NCI-H146 treated with DMSO at 0.1 percent for 48 hours (cell line): ENCODE data around the gene KCTD8.

Experiments used
- DNase-seq: peaks from one replicate; lab custom pipeline; 2025; ENCODE audit not compliant: unreplicated experiment; lab: John Stamatoyannopoulos, UW

KCTD8 gene

DNA sequence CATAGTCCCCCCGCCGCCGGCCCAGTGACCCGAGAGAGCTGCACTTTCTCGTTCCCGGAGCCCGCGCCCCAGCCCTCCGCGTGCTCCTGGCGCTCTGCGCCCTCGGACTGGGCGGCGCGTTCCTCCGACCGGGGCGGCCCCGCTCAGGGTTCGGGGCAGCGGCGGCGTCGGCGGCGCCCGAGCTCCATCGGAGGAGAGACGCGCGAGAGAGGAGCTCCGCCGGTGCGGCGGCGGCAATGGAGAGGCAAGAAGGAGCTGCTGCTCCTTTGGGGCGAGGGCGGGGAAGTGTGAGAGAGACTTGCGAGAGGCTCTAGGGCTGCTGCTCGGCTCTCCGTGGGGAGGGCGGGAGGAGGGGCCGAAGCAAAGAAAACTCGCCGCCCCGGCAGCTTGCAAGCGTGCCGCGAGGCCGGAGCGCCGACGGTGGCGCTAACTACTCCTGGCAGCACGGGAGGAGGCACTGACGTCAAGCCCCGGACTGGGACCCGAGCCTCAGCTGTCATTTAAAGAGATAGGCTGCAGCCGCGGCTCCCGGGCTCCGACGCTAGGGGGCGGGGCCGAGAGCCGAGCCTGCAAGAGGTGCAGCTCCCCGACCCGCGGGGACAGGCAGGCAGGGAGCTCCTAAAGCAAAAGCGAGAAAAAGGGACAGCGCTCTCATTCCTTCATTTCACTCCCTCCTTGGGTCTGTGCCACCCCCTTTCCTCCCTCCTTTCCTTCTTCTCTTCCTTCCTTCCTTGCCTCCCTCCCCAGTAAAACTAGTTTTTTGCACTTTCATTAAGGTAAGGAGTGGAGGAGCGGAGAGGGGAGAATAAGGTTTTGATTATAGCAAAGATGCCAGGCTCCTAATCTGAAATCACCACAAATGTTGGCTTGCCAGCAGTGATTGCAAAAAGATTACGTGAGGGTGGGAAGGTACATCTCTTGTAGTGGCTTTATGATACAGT lies at the start of gene KCTD8:
TSS of gene KCTD8 (minus strand) at position 289 of the 941 bp plus-strand sequence.
- peak; percentile 67 for DNase-seq

DNA sequence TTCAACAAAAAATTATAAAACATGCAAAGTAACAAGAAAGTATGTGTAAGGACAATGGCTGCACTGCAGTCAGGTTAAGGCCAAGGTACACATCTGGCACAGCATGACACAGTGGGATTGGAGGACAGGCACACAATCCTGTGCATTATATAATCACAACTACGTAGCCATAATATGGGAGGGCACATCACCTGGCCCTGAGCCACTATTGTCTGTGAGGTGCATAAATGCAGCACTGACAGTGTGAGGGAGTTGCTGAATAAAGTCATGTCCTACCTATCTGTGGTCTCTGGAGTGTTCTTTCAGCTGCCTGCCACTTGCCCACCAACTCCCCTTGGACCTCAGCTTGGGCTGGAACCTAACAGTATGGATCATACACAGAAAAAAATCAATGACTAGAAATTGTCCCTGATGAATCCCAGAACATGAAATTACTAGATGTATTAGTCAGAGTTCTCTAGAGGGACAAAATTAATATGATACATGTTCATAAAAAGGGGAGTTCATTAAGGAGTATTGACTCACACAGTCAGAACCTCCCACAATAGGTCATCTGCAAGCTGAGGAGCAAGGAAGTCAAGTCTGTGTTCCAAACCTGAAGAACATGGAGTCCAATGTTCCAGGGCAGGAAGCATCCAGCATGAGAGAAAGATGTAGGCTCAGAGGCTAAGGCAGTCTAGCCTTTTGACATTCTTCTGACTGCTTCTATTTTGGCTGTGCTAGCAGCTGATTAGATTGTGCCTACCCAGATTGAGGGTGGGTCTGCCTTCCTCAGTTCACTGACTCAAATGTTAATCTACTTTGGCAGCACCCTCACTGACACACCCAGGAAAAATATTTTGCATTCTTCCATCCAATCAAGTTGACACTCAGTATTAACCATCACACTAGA lies 46.4 kb upstream of the KCTD8 start:
- no peak for DNase-seq

DNA sequence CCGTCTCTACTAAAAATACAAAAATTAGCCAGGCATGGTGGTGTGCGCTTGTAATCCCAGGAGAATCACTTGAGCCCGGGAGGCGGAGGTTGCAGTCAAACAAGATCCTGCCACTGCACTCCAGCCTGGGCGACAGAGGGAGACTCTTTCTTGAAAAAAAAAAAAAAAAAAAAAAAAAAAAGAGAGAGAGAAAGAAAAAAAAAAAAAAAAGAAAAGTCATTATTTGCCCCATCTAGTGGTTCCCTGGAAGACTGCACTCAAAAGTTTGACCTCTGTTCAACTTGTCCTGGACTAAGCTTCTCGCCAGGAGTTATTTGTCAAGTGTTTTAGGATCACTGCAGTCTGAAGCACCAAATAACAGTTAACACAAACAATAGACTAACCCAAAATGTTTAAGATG lies 45.3 kb upstream of the KCTD8 start:
- no peak for DNase-seq

DNA sequence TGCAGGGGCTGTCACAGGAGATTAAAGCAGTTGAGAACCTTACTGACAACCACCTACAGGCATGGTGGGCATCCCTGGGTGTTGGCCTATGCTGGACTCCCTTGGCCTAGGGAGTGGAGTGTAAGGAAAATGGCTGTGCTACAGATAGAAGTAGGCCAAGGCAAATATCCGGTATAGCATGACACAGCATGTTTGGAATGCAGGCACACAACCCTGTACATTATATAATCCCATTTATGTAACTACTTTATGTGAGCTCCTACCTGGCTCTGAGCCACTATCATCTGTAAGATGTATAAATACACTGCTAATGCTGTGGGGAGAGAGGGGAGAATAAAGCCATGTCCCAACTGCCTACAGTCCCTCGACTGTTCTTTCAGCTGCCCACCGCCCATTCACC lies 38.7 kb upstream of the KCTD8 start:
- no peak for DNase-seq

DNA sequence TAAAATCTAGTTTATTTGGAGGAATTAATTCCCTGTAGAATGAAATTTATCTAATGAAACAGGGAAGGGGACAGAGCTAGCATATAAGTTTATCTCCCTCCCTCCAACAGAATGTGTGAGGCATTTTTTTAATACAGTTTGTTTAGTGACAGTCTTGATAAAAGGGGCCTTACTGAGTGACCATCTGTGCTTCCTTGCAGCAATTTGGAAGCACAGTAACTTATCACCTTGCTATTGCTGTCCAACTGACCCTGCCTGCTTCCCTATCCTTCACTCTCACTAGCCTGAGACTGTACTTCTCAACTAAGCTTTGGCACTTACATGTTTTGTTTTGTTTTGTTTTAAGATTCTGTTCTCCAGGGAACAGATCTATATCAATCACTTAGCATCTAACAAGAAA lies 31.1 kb upstream of the KCTD8 start:
- no peak for DNase-seq

DNA sequence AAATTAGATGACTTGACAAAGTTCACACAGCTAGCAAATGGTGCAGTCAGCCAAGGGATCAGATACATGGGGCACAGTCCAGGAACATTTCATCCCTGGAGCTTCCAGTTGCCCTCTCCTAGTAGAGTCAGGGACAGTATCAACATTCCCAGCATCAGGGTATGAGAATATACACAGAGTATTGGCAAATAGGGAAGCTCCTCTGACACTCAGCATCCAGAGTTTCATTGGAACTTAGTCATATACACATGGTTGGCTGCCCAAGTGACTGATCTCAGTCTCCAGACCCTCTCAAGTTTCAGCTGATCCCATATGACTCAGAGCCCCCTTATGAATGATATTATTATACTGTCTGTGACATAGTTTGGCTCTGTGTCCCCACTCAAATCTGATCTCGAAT lies 13.7 kb upstream of the KCTD8 start:
- DNase-seq: no peak

DNA sequence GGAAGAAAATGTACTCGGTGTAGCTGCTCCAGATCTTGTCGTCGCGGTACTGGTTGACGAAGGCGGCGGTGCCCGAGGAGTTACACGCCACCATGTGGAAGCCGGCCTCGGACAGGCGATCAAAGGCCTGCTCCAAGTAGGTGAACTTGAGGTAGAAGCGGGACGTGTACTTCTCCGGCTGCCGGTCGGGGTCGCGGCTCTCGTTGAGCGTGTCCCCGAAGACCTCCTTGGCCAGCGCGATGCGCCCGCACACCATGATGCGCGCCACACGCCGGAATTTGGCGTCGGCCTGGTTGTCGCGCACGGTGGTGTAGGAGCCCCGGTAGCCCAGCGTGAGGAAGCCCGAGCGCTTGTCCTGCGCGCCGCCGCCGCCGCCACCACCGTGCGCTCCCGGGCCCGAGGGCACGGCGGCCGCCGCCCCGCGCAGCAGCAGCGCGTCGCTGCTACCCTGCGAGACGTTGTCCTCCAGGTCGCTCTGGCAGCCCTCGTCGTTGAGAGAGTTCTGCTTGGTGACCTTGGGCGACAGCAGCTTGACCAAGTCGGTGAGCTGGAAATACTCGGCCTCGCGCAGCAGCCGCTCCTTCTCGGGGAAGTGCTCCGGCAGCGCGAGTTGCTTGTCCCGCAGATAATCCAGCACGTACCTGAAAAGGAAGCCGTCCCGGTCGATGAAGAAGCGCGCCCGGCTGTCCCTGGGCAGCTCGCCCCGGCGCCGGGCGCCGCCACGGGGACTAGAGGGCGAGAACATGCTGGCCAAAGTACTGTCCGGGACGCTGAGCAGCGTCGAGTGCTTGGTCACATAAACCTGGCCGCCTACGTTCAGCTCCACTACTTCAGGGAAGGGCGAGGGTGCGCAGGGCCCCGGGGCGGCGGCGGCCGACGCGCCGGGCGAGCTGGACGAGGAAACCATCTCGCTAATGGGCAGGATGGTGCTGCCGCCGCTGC lies 775 bp downstream of the KCTD8 start:
- no peak for DNase-seq

DNA sequence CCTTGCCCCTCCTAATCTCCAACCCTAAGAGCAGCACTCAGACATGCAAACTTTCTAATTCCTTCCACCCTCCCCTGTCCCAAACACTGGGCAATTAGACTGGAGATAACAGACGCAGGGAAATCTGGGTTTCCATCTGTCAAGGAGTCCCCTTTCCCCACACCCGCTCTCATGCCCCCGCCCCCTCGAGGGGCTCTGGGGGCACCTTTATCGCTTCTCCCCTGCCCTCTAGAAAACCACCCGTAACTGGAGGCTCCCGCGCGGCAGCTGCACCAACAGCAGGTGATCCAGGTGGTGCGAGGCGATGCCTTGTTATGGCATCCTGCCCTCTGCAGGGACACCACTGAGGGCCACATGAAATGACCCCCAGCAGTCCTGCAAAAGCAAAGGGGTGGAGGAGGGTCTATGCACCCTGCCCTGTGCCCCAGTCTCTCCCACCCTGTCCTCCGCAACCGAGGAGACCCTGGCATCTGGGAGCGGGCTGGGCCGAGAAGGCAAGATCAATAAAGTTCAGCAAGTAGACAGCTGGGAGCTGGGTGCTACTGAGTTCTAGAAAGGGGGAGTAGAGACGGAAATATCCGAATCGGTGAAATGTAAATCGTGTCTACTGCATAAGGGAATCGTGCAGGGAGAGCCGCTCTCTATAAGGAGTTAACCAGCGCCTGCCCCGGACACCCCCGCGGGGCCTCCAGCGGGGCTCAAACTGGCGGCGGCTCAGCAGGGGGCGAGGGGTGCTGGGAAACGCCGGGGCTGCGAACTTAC lies 1.6 kb downstream of the KCTD8 start:
- no peak for DNase-seq

DNA sequence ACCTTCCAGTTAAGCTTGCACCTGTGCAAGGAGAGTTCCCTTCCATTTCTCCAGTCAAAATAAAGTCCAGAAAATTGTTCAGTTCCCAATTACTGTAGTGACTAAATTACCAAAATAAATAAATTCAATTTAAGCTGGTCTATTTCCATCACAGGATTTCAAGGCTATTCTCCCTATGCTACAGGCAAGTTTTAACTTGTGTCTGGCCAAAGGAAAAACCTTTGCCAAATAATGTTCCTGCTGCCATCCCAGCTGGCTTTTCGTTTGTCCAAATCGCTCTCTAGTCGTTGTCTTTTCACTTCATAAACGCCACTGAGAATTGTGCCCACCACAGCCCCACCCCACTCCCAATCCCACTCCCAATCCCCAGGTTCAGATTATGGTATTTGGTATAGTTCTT lies 2.4 kb downstream of the KCTD8 start:
- no peak for DNase-seq

DNA sequence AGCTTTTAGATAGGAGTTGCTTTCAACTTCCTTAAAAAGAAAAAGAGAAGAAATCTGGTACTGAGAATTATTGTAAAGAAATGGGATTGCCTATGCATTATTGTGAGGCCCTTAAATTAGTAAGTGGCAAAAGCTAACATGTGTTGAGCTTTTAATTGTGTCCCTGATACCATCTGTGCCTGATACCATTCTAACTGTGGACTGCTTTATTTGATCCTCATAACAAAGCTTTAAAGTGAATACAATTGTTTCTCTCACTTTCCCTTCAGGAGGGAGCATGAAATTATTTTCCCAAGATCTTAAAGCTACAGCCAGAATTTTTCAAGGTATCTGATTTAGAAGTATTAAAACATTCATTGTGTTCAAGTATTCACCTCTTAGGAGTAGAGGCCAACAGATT lies 9.9 kb downstream of the KCTD8 start:
- no peak for DNase-seq

DNA sequence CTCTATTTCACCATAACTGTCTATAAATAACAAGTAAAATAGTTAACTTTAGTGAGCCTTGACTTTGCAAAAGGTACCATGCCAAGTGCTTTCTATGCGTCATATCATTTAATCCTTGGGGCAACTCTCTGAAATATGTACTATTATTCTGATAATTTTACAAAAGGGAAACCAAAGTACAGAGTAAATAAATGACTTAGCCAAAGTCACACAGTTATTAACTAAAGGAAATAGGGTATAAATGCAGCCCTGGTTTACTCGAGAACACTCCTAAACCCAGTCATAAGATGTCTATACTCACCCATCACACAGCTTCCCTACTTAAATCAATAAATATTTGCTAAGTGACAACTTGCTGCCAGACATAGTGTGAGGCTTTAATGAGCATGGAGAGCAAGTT lies 14.4 kb downstream of the KCTD8 start:
- DNase-seq: no peak

DNA sequence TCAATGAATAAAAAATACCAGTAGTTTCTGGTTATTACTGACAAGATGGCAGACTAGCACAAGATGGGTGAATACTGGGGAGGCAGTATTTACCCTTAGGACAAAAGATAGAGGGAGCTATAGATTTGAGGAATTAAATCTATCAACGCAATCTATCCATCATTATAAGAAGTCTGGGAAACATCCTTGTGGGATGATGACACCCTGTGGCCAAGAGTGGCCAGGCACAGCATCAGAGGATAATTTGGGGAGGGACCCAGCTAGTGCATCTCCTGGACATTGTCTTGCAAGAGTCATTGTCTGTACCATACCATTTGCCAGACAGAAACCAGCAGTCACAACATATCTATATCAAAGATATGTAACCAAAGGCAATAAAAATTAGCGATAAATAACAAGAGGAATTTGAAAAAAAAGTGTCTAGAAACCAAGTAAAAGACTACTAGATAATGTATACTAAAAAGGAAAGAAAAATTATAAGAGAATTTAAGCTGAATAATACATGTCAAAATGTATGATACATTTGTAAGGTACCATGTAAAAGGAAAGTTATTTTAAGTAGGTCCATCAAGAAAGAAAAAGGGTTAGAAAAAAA lies 22.9 kb downstream of the KCTD8 start:
- DNase-seq: peak; percentile 10

DNA sequence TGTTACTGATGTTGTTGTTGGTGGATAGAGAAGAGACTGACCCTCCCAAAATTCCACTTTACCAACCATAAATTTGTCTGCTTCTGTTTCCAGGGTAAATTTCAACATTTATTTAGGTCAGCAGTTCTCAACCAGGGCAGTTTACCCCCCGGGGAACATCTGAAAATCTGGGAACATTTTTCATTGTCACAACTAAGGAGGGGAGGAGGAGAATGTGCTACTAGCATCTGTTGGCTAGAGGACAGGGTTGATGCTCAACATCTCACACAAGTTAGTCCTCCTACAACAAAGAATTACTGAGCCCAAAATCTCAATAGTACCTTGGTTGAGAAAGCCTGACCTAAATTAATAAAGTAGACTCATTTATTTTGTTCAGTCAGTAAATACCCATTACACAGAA lies 25.7 kb downstream of the KCTD8 start:
- no peak for DNase-seq

DNA sequence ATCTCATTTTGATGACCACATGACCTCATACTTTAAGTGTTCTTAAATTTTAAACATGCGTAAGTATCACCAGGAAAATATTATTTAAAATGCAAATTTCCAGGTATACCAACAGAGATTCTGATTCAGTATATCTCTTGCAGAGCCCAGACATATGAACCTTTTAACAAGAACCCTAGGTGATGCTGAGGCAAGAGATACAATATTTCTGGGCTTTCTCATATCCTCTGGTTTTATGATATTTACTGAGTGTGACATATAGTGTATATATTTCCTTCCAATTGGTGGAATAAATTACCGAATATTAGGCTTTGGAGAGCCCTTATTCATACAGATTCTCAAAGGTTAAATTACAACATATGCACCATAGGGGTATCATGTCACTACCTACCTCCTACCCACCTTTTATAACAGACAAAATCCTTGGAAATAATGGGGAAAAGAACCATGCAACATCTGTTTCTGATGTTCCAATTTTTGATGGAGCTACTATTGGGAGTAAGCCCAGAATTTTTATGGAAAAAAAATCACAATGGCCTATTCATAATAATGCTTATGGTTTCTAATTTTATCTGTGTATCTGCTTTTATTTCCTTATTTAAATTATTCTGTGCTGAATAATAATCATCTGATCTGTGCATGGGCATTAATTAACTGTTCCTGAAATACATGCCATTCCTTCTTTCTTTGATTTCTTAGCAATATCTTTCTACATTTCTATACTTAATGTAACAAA lies 27.1 kb downstream of the KCTD8 start:
- DNase-seq: no peak

DNA sequence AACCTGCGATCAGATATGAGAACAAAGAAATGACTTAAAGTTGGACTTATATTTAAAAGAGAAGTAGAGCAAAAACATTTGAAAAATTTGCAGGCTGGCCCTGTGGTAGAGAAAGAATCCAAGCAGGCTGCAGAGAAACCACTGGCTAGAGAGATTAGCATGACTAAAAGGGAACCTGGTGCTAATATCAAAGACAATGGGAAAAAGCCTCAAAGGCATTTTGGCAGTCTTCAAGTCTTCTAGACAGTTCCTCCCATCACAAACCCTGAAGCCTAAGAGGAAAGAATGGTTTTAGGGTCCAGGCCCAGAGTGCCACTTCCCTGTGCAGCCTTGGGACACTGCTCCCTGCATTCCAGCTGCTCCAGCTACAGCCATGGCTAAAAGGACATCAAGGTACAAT lies 33.4 kb downstream of the KCTD8 start:
- no peak for DNase-seq

DNA sequence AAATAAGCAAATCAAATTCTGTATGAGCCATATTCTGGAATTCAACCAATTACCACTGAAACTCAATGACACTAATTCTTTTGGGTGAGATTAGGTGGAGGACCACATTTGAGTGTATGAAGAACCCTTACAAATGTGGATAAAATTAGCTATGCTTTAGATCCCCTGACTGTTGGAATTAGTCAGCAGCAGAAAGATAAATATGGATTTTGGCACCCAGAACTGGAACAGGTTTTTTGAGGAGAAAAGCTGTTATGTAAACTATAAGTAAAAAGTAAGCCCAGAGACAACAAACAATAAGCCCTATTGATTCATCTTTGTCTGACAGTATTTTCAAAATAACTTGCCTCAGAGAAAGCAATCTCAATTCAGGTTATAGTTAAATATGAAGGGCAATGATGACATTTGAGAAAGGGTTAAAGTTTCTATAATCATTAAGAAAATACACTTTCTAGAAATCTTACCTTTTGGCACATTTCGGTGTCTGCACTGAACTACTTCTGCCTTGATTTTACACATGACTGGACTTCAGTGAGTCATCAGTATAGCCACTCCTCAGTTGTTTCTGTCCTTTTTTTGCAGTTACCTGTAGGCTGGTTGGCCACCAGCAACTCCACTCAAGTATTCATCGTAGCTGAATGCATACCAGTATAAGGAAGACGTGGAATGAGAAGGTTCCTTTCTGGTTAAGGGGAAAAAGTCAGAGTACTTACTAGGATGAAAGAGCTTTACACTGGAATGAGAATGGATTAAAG lies 80.0 kb downstream of the KCTD8 start:
- no peak for DNase-seq

DNA sequence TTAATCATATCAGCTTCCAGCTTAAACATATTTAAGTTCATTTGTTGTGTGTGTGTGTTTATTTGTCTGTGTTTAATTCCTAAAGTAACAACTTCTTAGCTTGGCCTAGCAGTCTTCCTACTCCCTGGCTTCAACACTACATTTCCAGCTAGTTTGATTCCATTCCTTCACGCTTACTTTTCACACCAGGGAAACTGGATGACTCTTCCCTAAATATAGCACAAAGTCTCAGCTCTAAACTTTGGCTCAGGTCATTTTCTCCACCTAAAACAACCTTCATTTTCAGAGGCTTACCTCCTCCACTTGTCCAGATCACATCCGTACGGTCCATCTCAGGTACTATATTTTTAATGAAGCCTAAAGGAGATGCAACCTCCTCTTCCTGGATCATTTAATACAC lies 94.4 kb downstream of the KCTD8 start:
- DNase-seq: no peak

DNA sequence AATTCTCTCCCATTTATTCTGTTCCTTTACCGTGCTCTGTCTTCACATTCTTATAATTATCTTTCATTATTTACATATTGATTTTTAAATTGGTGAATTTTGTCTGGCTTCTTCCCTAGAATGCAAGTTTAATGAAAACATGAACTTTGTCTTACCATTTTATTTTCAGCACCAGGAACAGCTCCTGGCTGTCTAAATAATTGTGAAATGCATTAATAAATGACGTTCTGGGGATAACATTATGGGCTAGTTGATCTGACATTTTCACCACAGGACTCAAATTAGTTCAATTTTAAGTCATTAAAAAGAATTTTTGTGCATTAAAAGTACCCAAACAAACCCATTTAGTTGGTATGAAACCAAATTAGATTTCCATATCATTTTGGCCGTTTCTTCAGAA lies 97.5 kb downstream of the KCTD8 start:
- DNase-seq: no peak
